H9 (cell line): Measurements from ENCODE around the gene TRABD2B. TPM values are rescaled to one million over a fixed set of nuclear protein-coding genes. Genes with fewer than 3 reads are reported as not detected.

Experiments used
- DNase-seq: peaks from one replicate; pipeline ENCODE4 v3.0.0-alpha.2; 2017
- H2AFZ ChIP-seq: one replicate; pipeline ENCODE4 v1.6.1; 2013; ENCODE audit warnings: mild to moderate bottlenecking, low read length, control low read depth, moderate library complexity
- H2AK5ac ChIP-seq: 2 replicates; pipeline ENCODE4 v1.6.1; 2013; ENCODE audit warnings: low read length, control low read depth, mixed read lengths; ENCODE audit not compliant: insufficient read length
- H2BK120ac ChIP-seq: one replicate; pipeline ENCODE4 v1.6.1; 2013; ENCODE audit warnings: low read depth, mild to moderate bottlenecking, low read length, control low read depth, inconsistent platforms; ENCODE audit not compliant: poor library complexity, severe bottlenecking
- H2BK12ac ChIP-seq: 2 replicates; pipeline ENCODE4 v1.6.1; 2013; ENCODE audit warnings: low read length, control low read depth, mixed read lengths, low read depth; ENCODE audit not compliant: insufficient read length
- H2BK15ac ChIP-seq: 2 replicates; pipeline ENCODE4 v1.6.1; 2013; ENCODE audit warnings: low read depth, low read length, control low read depth
- H2BK20ac ChIP-seq: one replicate; pipeline ENCODE4 v1.6.1; 2013; ENCODE audit warnings: low read depth, mild to moderate bottlenecking, low read length, control low read depth, inconsistent platforms; ENCODE audit not compliant: poor library complexity, severe bottlenecking
- H2BK5ac ChIP-seq: 2 replicates; pipeline ENCODE4 v1.6.1; 2013; ENCODE audit warnings: low read length, control low read depth, mixed read lengths; ENCODE audit not compliant: insufficient read length
- H3K14ac ChIP-seq: 2 replicates; pipeline ENCODE4 v1.6.1; 2013; ENCODE audit warnings: low read length, control low read depth; ENCODE audit not compliant: insufficient read depth
- H3K18ac ChIP-seq: 2 replicates; pipeline ENCODE4 v1.6.1; 2013; ENCODE audit warnings: low read depth, mild to moderate bottlenecking, mixed read lengths, low read length, control low read depth; ENCODE audit not compliant: insufficient read length
- H3K23ac ChIP-seq: 2 replicates; pipeline ENCODE4 v1.6.1; 2013; ENCODE audit warnings: low read length, control low read depth, mixed read lengths, low read depth; ENCODE audit not compliant: insufficient read length
- H3K23me2 ChIP-seq: 2 replicates; pipeline ENCODE4 v1.6.1; 2013; ENCODE audit warnings: low read depth, mild to moderate bottlenecking, mixed read lengths, low read length, control low read depth; ENCODE audit not compliant: insufficient read length, poor library complexity, severe bottlenecking
- H3K27ac ChIP-seq: 2 replicates; pipeline ENCODE4 v1.5.1; 2013; ENCODE audit warnings: low read length, control low read depth, mixed read lengths, low read depth; ENCODE audit not compliant: insufficient read length
- H3K27me3 ChIP-seq: 2 replicates; pipeline ENCODE4 v1.6.1; 2013; ENCODE audit warnings: low read length, control low read depth, inconsistent platforms; ENCODE audit not compliant: insufficient read depth
- H3K4ac ChIP-seq: 2 replicates; pipeline ENCODE4 v1.6.1; 2013; ENCODE audit warnings: low read depth, mild to moderate bottlenecking, control low read depth, inconsistent platforms, low read length, moderate library complexity
- H3K4me1 ChIP-seq: 2 replicates; pipeline ENCODE4 v1.6.1; 2013; ENCODE audit warnings: low read length, control low read depth, inconsistent platforms; ENCODE audit not compliant: insufficient read depth
- H3K4me2 ChIP-seq: 2 replicates; pipeline ENCODE4 v1.6.1; 2013; ENCODE audit warnings: low read length, control low read depth, mixed read lengths; ENCODE audit not compliant: insufficient read length, insufficient read depth
- H3K56ac ChIP-seq: 2 replicates; pipeline ENCODE4 v1.6.1; 2013; ENCODE audit warnings: low read depth, mild to moderate bottlenecking, mixed read lengths, low read length, control low read depth; ENCODE audit not compliant: insufficient read length
- H3K79me1 ChIP-seq: 2 replicates; pipeline ENCODE4 v1.6.1; 2013; ENCODE audit warnings: low read depth, mild to moderate bottlenecking, moderate library complexity, low read length, control low read depth, inconsistent platforms; ENCODE audit not compliant: insufficient read depth, poor library complexity, severe bottlenecking
- H3K79me2 ChIP-seq: 2 replicates; pipeline ENCODE4 v1.6.1; 2013; ENCODE audit warnings: low read length, control low read depth, inconsistent platforms; ENCODE audit not compliant: insufficient read depth
- H3K9ac ChIP-seq: 2 replicates; pipeline ENCODE4 v1.6.1; 2013; ENCODE audit warnings: low read length, control low read depth, mixed read lengths; ENCODE audit not compliant: insufficient read length; ENCODE audit errors: extremely low read depth
- H3K9me3 ChIP-seq: one replicate; pipeline ENCODE4 v1.6.1; 2013; ENCODE audit warnings: low read depth, low read length, inconsistent platforms; ENCODE audit not compliant: control insufficient read depth
- H3T11ph ChIP-seq: one replicate; pipeline ENCODE4 v1.6.1; 2013; ENCODE audit warnings: mild to moderate bottlenecking, low read length, control low read depth, inconsistent platforms
- H4K20me1 ChIP-seq: one replicate; pipeline ENCODE4 v1.6.1; 2013; ENCODE audit not compliant: control insufficient read depth, insufficient read length, insufficient read depth
- H4K5ac ChIP-seq: 2 replicates; pipeline ENCODE4 v1.6.1; 2013; ENCODE audit warnings: low read depth, mild to moderate bottlenecking, mixed read lengths, low read length, control low read depth; ENCODE audit not compliant: insufficient read length
- H4K8ac ChIP-seq: replicated peaks from 2 replicates; pipeline ENCODE4 v1.6.1; 2013; ENCODE audit warnings: low read length, control low read depth, mixed read lengths, low read depth; ENCODE audit not compliant: insufficient read length
- H4K91ac ChIP-seq: 2 replicates; pipeline ENCODE4 v1.6.1; 2013; ENCODE audit warnings: low read depth, mild to moderate bottlenecking, moderate library complexity, mixed read lengths, low read length, control low read depth; ENCODE audit not compliant: insufficient read length
- H3K27ac Mint-ChIP-seq, 3 experiments: 2 replicates in 2 of 3; 3 replicates in 1 of 3; pipeline ENCODE4 v1.8.0; 2020 to 2021; ENCODE audit warnings: mixed read lengths in 3 of 3, mild to moderate bottlenecking in 1 of 3, moderate library complexity in 1 of 3
- H3K27me3 Mint-ChIP-seq: 2 replicates; pipeline ENCODE4 v1.8.0; 2021; ENCODE audit warnings: low read depth, mild to moderate bottlenecking, moderate library complexity, mixed read lengths
- H3K36me3 Mint-ChIP-seq, 3 experiments: 2 replicates in 2 of 3; 3 replicates in 1 of 3; pipeline ENCODE4 v1.8.0; 2020 to 2021; ENCODE audit warnings: low read depth in 3 of 3, mixed read lengths in 3 of 3; ENCODE audit not compliant: insufficient read depth in 1 of 3
- H3K4me1 Mint-ChIP-seq, 2 experiments: 2 replicates each; pipeline ENCODE4 v1.8.0; 2020; ENCODE audit warnings: mixed read lengths in 2 of 2
- H3K4me3 Mint-ChIP-seq, 2 experiments: 2 replicates in 1 of 2; 3 replicates in 1 of 2; pipeline ENCODE4 v1.8.0; 2020 to 2021; ENCODE audit warnings: mild to moderate bottlenecking in 2 of 2, mixed read lengths in 2 of 2, moderate library complexity in 1 of 2
- H3K9me3 Mint-ChIP-seq, 2 experiments: 2 replicates in 1 of 2; 3 replicates in 1 of 2; pipeline ENCODE4 v1.8.0; 2020; ENCODE audit warnings: mild to moderate bottlenecking in 2 of 2, mixed read lengths in 2 of 2, moderate library complexity in 1 of 2
- WGBS: extraction: QIAGEN DNeasy Blood & Tissue Kit; methylation state at CpG from one replicate; pipeline ENCODE4 v1.1.7; 2013; ENCODE audit warnings: missing lambda C conversion rate, low lambda C conversion rate, mixed read lengths; ENCODE audit not compliant: insufficient read length; ENCODE audit errors: extremely low coverage; 5-methylcytosine and 5-hydroxymethylcytosine counted together
- total RNA-seq: library from RNA; stranded (reverse); gene quantifications from 2 replicates; pipeline ENCODE4 v1.2.1, GENCODE V29; 2021
- TF ChIP-seq, protein P1 (sequence below): fragments of 200-600 bp; sonication (generic); conservative IDR thresholded peaks from 3 replicates; pipeline ENCODE4 v1.8.0; 2021; ENCODE audit warnings: antibody characterized with exemption, mild to moderate bottlenecking

TRABD2B gene
- total RNA-seq, 1 experiment from 2014 or later: 2.3 TPM

DNA sequence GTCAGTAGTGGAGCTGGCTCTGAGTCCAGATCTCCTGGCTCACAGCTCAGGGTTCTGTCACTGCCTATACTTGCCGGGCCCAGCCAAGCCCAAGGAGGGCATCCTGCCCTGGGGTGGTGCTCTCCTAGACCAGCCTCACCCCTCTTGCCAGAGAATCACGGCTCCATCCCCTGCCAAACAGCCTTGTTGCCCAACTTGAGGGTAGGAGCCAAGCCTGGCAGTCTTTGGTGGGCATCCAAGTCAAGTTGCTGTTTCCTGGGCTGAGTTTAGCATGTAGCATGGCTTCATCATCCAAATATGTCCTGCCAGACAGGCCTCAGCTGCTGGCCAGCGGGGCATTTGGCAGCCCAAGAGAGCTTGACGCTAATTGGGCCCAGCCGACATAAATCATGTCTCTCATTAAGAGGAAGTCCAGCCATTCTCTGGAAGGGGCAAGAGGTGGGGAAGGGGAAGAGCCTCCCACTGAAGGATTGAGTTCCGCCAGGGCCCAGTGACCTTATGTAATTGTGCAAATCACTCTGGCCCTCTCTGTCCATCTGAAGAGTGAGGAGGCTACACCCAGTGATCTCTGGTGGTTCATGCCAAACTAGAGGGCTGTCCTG is 22.6 kb upstream of the TRABD2B start:
- Histone ChIP-seq H3K4ac (no peak overlapping the region), H3K4me2 (no peak overlapping the region), H3T11ph (no peak overlapping the region), H3K79me2 (no peaks in the 10 kb centered on the region), H2AK5ac (no peak overlapping the region), H3K9me3 (no peaks in the 10 kb centered on the region), H3K27me3 (no peaks in the 10 kb centered on the region), H2AFZ (no peak overlapping the region), H3K23ac (no peak overlapping the region), H4K20me1 (no peaks in the 10 kb centered on the region), H2BK12ac (no peak overlapping the region), H3K9ac (no peak overlapping the region), H2BK15ac (peak overlapping the region; percentile 70; the same call in 1 of the 2 replicates), H2BK5ac (no peak overlapping the region), H4K91ac (no peak overlapping the region), H3K4me1 (no peaks in the 10 kb centered on the region; the same call in 1 of the 2 replicates), H3K27ac (no peak overlapping the region), H2BK20ac (no peak overlapping the region), H3K18ac (no peak overlapping the region), H2BK120ac (no peak overlapping the region), H3K56ac (no peak overlapping the region), H3K14ac (0 out of 2 replicates have a peak overlapping the region, but pooled peaks have one; percentile 35), H3K23me2 (no peaks in the 10 kb centered on the region), H4K8ac (no peak overlapping the region), H3K79me1 (no peaks in the 10 kb centered on the region), H4K5ac (no peak overlapping the region)
- Mint-ChIP-seq H3K4me3 (no peak overlapping the region), H3K9me3 (no peaks in the 10 kb centered on the region), H3K4me1 (peaks cover 8 to 22% of the 10 kb centered on the region in 2 experiments), H3K27ac (no peak overlapping the region), H3K36me3 (no peaks in the 10 kb centered on the region), H3K27me3 (peaks cover 10% of the 10 kb centered on the region)
- TF ChIP-seq, protein P1, sequence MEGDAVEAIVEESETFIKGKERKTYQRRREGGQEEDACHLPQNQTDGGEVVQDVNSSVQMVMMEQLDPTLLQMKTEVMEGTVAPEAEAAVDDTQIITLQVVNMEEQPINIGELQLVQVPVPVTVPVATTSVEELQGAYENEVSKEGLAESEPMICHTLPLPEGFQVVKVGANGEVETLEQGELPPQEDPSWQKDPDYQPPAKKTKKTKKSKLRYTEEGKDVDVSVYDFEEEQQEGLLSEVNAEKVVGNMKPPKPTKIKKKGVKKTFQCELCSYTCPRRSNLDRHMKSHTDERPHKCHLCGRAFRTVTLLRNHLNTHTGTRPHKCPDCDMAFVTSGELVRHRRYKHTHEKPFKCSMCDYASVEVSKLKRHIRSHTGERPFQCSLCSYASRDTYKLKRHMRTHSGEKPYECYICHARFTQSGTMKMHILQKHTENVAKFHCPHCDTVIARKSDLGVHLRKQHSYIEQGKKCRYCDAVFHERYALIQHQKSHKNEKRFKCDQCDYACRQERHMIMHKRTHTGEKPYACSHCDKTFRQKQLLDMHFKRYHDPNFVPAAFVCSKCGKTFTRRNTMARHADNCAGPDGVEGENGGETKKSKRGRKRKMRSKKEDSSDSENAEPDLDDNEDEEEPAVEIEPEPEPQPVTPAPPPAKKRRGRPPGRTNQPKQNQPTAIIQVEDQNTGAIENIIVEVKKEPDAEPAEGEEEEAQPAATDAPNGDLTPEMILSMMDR: no peak
- peak; percentile 16 for DNase-seq
- WGBS: no CpG with 5 or more reads among the region's 6 CpGs
